Urinary bladder (tissue), 4 donors: ENCODE data around the gene MRAS. TPM values are rescaled to one million over a fixed set of nuclear protein-coding genes. Genes with fewer than 3 reads are reported as not detected.
"Not testable (repeated sequence)": the region's sequence is repeated elsewhere in the genome, so short reads cannot be mapped to it uniquely, and the experiment has no call there.

Source experiments
- DNase-seq: peaks from one replicate; pipeline ENCODE4 v3.0.0-alpha.2; 2015; ENCODE audit errors: extremely low spot score
- H3K27ac ChIP-seq: one replicate; pipeline ENCODE4 v1.5.1; 2013; ENCODE audit warnings: low read depth, mild to moderate bottlenecking, moderate library complexity
- H3K36me3 ChIP-seq: one replicate; pipeline ENCODE4 v1.6.1; 2013; ENCODE audit warnings: mild to moderate bottlenecking, moderate library complexity; ENCODE audit not compliant: insufficient read depth
- H3K4me1 ChIP-seq: one replicate; pipeline ENCODE4 v1.6.1; 2013; ENCODE audit warnings: mild to moderate bottlenecking, moderate library complexity; ENCODE audit not compliant: insufficient read depth
- H3K4me3 ChIP-seq: one replicate; pipeline ENCODE4 v1.5.1; 2013; ENCODE audit warnings: low read depth, low read length
- WGBS: extraction: QIAGEN DNeasy Blood & Tissue Kit; methylation state at CpG from one replicate; pipeline ENCODE4 v1.1.7; 2013; 5-methylcytosine and 5-hydroxymethylcytosine counted together
- polyA plus RNA-seq: library from polyadenylated mRNA; stranded (reverse); fragments of 200-250 nt; gene quantifications from one replicate; pipeline ENCODE4 v1.2.3, GENCODE V29; 2013
- total RNA-seq: library from RNA; depleted of rRNA; stranded (reverse); fragments of >200 nt; gene quantifications from one replicate; pipeline ENCODE4 v1.2.3, GENCODE V29; 2014
- donor health status: healthy with polysubstance abuse.
- donor health status: healthy.

MRAS gene
- total and polyA plus RNA-seq, 2 donors = 22.9 to 58.0 TPM

DNA sequence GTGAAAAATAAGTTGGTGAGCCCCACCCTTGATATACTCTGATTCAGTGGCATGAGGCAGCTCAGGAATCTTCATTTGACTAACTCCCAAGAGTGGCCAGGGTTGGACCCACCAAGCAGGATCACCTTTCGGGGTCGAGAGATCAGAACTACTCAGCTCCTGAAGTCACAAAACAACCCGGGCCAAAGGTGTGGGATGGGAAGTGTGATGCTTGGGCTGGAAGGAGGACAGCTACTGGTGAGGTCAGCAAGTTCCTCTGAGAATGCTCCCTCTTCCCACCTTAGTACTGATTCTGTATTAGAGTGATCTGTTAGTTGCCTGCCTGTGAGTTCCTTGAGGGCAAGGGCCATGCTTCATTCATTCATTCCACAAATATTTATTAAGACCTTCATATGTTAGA is 101.1 kb downstream of the MRAS start:
- no peak for DNase-seq
- H3K4me3 ChIP-seq = no peak overlapping the region
- 87% methylated on average over 3 of the region's 3 CpGs for WGBS
- H3K27ac ChIP-seq = no peak overlapping the region
- no peaks in the 10 kb centered on the region for H3K36me3 ChIP-seq
- H3K4me1 ChIP-seq = no peaks in the 10 kb centered on the region

DNA sequence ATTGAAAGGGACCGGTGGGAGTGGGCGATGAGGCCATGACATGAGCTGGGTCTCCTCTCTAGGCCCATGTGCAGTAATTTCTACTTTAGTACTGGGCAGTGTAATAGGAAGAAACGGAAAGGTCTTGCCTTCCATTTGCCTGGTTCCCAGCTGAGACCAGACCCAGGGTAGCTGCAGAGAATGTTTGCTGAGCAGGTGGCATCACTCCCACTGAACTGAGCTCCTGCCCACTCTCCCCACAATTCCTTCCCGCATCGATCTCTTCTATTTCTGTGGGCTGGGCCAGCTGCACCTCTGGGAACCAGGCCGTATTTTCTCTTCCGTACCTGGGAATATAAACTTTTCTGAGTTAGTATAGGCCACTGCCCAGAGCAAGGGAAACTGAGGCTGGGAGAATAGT is 101.8 kb downstream of the MRAS start:
- Histone ChIP-seq H3K4me1 (no peaks in the 10 kb centered on the region), H3K36me3 (no peaks in the 10 kb centered on the region), H3K4me3 (no peak overlapping the region), H3K27ac (no peak overlapping the region)
- 90% methylated on average over 7 of the region's 7 CpGs for WGBS
- DNase-seq = no peak

DNA sequence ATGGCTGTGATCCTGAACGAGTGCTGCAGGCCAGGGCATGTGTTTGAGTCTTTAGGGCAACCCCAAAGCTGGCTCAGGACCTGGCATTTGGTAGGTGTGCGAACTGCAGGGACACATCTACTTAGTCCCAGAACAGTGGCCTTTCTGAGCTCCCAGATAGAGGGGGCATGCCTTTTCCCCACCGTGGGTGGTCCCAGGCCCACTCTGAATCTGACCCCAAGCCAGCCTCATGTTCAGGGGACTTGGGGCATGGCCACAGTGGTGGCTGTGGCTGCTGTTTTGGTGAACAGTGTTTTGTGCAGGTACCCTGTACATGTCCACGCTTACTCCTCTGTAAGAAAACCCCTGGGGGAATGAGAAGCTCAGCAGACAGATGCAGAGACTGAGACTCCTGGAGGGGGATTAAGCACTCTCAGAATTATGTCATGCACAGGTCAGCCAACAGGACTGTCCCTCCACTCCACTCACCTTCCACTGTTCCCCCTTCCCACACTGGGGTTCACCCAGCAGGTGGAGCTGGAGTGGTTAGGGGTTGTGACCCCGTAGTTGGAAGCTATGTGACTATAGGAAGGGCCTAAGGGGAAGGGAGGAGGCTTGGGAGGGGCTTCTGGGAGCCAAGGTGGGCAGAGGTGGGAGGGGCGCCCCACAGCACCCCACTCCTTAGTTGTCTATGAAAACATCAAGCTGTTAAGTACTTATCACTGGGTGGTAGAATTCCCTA is 102.5 kb downstream of the MRAS start:
- DNase-seq = no peak
- WGBS = 83% methylated on average over 6 of the region's 6 CpGs
- Histone ChIP-seq H3K4me1 (no peaks in the 10 kb centered on the region), H3K27ac (no peak overlapping the region), H3K36me3 (no peaks in the 10 kb centered on the region), H3K4me3 (no peak overlapping the region)

DNA sequence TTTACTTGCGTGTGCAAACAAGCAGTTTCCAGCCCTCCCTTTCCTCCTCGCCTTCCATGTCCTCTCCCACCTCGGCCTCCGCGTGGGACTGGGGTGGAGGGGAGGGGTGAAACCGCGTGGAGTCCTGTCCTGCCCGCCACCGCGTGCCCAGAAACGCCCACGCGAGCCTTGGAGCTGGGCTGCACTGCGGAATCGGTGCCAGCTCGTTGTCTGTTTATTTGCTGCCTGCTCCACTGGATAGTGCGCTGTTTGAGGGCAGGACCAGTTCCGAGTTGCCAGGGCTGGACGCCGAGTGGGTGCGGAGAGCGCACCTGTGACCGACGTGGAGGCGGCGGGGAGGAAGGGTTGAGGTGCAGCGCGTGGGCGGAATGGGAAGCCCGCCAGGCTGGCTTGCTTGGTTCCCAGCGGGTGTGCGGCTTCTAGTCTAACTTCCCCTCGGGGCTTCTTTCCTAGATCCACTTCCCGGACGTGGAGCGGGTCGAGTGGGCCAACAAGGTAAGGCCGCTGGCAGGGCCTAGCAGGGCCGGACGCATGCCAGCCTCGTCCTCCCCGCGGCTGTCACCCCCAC is 103.3 kb downstream of the MRAS start:
- DNase-seq = no peak
- Histone ChIP-seq H3K36me3 (no peaks in the 10 kb centered on the region), H3K4me1 (no peaks in the 10 kb centered on the region), H3K4me3 (no peak overlapping the region), H3K27ac (no peak overlapping the region)
- 86% methylated on average over 43 of the region's 43 CpGs for WGBS

DNA sequence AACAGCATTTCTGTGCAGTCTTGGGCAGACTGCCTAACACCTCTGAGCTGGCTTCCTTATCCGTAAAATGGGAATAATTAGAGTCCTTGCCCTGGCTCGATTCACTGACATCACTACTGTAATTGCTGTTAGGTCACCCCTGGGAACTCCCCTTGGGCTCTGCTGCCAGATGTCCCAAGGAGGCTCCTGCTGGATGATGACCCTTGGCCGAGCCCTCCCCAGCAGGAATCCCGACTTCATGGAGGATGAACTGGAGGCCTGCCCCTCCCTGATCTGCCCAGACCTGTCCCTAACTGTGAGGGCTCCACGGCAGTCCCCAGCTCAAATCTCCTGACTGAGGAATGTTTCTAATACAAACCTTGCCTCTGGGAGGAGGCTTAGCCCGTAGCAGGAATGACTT is 104.1 kb downstream of the MRAS start:
- Histone ChIP-seq H3K4me3 (no peak overlapping the region), H3K4me1 (no peaks in the 10 kb centered on the region), H3K36me3 (no peaks in the 10 kb centered on the region), H3K27ac (no peak overlapping the region)
- DNase-seq = no peak
- WGBS = 63% methylated on average over 6 of the region's 6 CpGs

DNA sequence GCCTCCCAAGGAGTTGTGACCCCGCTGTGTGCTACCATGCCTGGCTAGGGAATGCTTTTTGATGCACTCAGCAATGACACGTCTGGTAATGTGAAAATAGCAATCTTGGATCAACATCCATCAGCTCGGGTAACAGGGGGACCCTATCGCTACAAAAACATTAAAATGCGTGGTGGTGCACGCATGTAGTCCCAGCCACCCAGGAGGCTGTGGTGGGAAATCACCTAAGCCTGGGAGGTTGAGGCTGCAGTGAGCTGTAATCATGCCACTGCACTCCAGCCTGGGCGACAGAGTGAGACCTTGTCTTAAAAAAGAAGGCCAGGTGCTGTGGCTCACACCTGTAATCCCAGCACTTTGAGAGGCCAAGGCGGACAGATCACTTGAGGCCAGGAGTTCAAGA is 105.6 kb downstream of the MRAS start:
- WGBS = 85% methylated on average over 8 of the region's 8 CpGs
- H3K4me3 ChIP-seq, H3K4me1 ChIP-seq, H3K36me3 ChIP-seq, DNase-seq, H3K27ac ChIP-seq: not testable (repeated sequence)

Other genes starting within 250 kb of the MRAS start
- 54.0 TPM for gene DZIP1L, start 233.0 kb upstream of the MRAS start, total RNA-seq
- 7.2 TPM for gene DZIP1L, start 233.0 kb upstream of the MRAS start, polyA plus RNA-seq
- gene A4GNT, start 216.2 kb upstream of the MRAS start, total RNA-seq = not detected
- gene A4GNT, start 216.2 kb upstream of the MRAS start, polyA plus RNA-seq = not detected
- gene DBR1, start 173.7 kb upstream of the MRAS start, total RNA-seq = 25.8 TPM
- gene DBR1, start 173.7 kb upstream of the MRAS start, polyA plus RNA-seq = 11.3 TPM
- gene ARMC8, start 161.3 kb upstream of the MRAS start, total RNA-seq = 83.3 TPM
- gene ARMC8, start 161.3 kb upstream of the MRAS start, polyA plus RNA-seq = 33.0 TPM
- gene NME9, start 18.7 kb upstream of the MRAS start, total RNA-seq = 0.16 TPM
- not detected for gene NME9, start 18.7 kb upstream of the MRAS start, polyA plus RNA-seq
- 3.2 TPM for gene ESYT3, start 86.0 kb downstream of the MRAS start, total RNA-seq
- 2.4 TPM for gene ESYT3, start 86.0 kb downstream of the MRAS start, polyA plus RNA-seq
- gene CEP70, start 245.7 kb downstream of the MRAS start, total RNA-seq = 93.1 TPM
- 13.3 TPM for gene CEP70, start 245.7 kb downstream of the MRAS start, polyA plus RNA-seq